Activated CD8-positive, alpha-beta T cell treated with anti-CD3 and anti-CD28 coated beads for 36 hours (primary cell): ENCODE measurements around the gene CRYGB. TPM values are rescaled to one million over a fixed set of nuclear protein-coding genes. Genes with fewer than 3 reads are reported as not detected.

Source experiments
- ATAC-seq: fragments of 200-7000 bp; cut with Tn5 transposase; one replicate; pipeline ENCODE4 v1.10.0; 2021; ENCODE audit warnings: mild to moderate bottlenecking, moderate library complexity
- CTCF ChIA-PET: fragments of 350-600 bp; sonication (Branson Sonifier 250); formaldehyde crosslinking; loops from one replicate; lab custom pipeline; 2021; ENCODE audit warnings: antibody characterized with exemption; lab: Charles Lee
- POLR2A ChIA-PET: fragments of 350-600 bp; sonication (Branson Sonifier 250); formaldehyde crosslinking; loops from one replicate; lab custom pipeline; 2021; ENCODE audit warnings: antibody characterized with exemption; lab: Charles Lee
- DNase-seq: peaks from one replicate; pipeline ENCODE4 v3.0.0-alpha.2; 2020
- H3K27ac Mint-ChIP-seq: one replicate; pipeline ENCODE4 v1.8.0; 2021; ENCODE audit warnings: mild to moderate bottlenecking, mixed read lengths
- H3K27me3 Mint-ChIP-seq: one replicate; pipeline ENCODE4 v1.8.0; 2021; ENCODE audit warnings: mixed read lengths
- H3K36me3 Mint-ChIP-seq: one replicate; pipeline ENCODE4 v1.8.0; 2021; ENCODE audit warnings: low read depth, mixed read lengths
- H3K4me1 Mint-ChIP-seq: one replicate; pipeline ENCODE4 v1.8.0; 2021; ENCODE audit warnings: low read depth, mixed read lengths
- H3K4me3 Mint-ChIP-seq: one replicate; pipeline ENCODE4 v1.8.0; 2021; ENCODE audit warnings: mild to moderate bottlenecking, moderate library complexity, mixed read lengths
- H3K9me3 Mint-ChIP-seq: one replicate; pipeline ENCODE4 v1.8.0; 2021; ENCODE audit warnings: mixed read lengths
- CTCF ChIP-seq: fragments of 200-600 bp; IDR thresholded peaks from one replicate; pipeline ENCODE4 v1.8.0; 2022; ENCODE audit warnings: antibody characterized with exemption, mild to moderate bottlenecking
- intact Hi-C: fragments of 100-400 bp; cut with micrococcal nuclease; formaldehyde crosslinking; loops from one replicate; pipeline ENCODE4 v1.10.0; 2022
- total RNA-seq, 2 experiments: library from RNA; stranded (reverse); gene quantifications; one replicate each; pipeline ENCODE4 v1.2.3, GENCODE V29; 2021

The CRYGB gene
- total RNA-seq, 2 experiments from 2014 or later: not detected

- ATAC-seq (no peak), DNase-seq (no peak)
- intact Hi-C loops: no loop called here
- Mint-ChIP-seq H3K4me3 (no peak overlapping the region), H3K27ac (no peak overlapping the region), H3K9me3 (no peaks in the 10 kb centered on the region), H3K36me3 (no peaks in the 10 kb centered on the region), H3K4me1 (no peaks in the 10 kb centered on the region), H3K27me3 (peaks cover 8% of the 10 kb centered on the region)
- ChIA-PET CTCF (no interaction called here), POLR2A (no interaction called here)
- no peak for TF ChIP-seq CTCF
These were observed 36.9 kb upstream of the CRYGB start for GRCh38 chr2:208182835-208183234.

GRCh38 chr2:208179028-208179609, 33.2 kb upstream of the CRYGB start:
- ChIA-PET CTCF (interaction anchor here (1.5 kb wide), 1 partner anchor 76 kb away, joined by 3 read pairs; the partner anchor contains the start of gene IDH1), POLR2A (no interaction called here)
- ATAC-seq: no peak
- intact Hi-C loops: loop anchor here (10.0 kb wide), 1 partner anchor 176 kb away; no protein-coding TSS in a partner anchor
- H3K27ac Mint-ChIP-seq: no peak overlapping the region
- H3K4me3 Mint-ChIP-seq: no peak overlapping the region
- TF ChIP-seq CTCF: no peak
- no peaks in the 10 kb centered on the region for H3K36me3 Mint-ChIP-seq
- peaks cover 4% of the 10 kb centered on the region for H3K27me3 Mint-ChIP-seq
- no peaks in the 10 kb centered on the region for H3K9me3 Mint-ChIP-seq
- H3K4me1 Mint-ChIP-seq: peaks cover 4% of the 10 kb centered on the region
- no peak for DNase-seq

GRCh38 chr2:208175840-208176153, 29.8 kb upstream of the CRYGB start:
- intact Hi-C loops: loop anchor here (2.0 to 10.0 kb wide), 2 partner anchors 79 to 179 kb away; partner anchors contain the start of gene IDH1
- H3K9me3 Mint-ChIP-seq: no peaks in the 10 kb centered on the region

GRCh38 chr2:208175069-208175839, 29.3 kb upstream of the CRYGB start:
- Mint-ChIP-seq H3K4me1 (peaks cover 4% of the 10 kb centered on the region), H3K4me3 (no peak overlapping the region), H3K36me3 (no peaks in the 10 kb centered on the region), H3K27ac (no peak overlapping the region), H3K27me3 (peaks cover 5% of the 10 kb centered on the region), H3K9me3 (no peaks in the 10 kb centered on the region)
- peak; percentile 82 for TF ChIP-seq CTCF
- POLR2A ChIA-PET: interaction anchor here (0.6 to 0.9 kb wide), 3 partner anchors 38 to 306 kb away, joined by 3 read pairs; no protein-coding TSS in a partner anchor
- ATAC-seq (peak; percentile 100), DNase-seq (peak; percentile 76)
- CTCF ChIA-PET: interaction anchor here (0.7 to 4.5 kb wide), 45 partner anchors 10 to 518 kb away, joined by 3 to 62 read pairs (median 4); partner anchors contain the start of genes C2orf80 and IDH1
- intact Hi-C loops: loop anchor here (2.0 to 10.0 kb wide), 2 partner anchors 80 to 180 kb away; partner anchors contain the start of gene IDH1

More at GRCh38 chr2:208175840-208176153, 29.8 kb upstream of the CRYGB start:
- ChIA-PET POLR2A (interaction anchor here (0.6 to 0.9 kb wide), 2 partner anchors 56 to 305 kb away, joined by 3 read pairs; no protein-coding TSS in a partner anchor), CTCF (interaction anchor here (0.7 to 4.5 kb wide), 39 partner anchors 9 to 518 kb away, joined by 3 to 62 read pairs (median 4); partner anchors contain the start of genes C2orf80 and IDH1)
- Mint-ChIP-seq H3K36me3 (no peaks in the 10 kb centered on the region), H3K27ac (no peak overlapping the region), H3K27me3 (peaks cover 5% of the 10 kb centered on the region), H3K4me3 (no peak overlapping the region), H3K4me1 (peaks cover 4% of the 10 kb centered on the region)
- DNase-seq (no peak), ATAC-seq (no peak)
- TF ChIP-seq CTCF: no peak
